Activated CD8-positive, alpha-beta memory T cell treated with anti-CD3 and anti-CD28 coated beads for 4 hours (primary cell): ENCODE data around the gene TMEM208.

Experiments used
- DNase-seq, 2 donors: peaks; one replicate each; pipeline ENCODE4 v3.0.0-alpha.2; 2020; ENCODE audit warnings: low read depth in 2 of 2

The TMEM208 gene

GRCh38 chr16:67191995-67192681 is 34.8 kb upstream of the TMEM208 start, which contains the start of gene E2F4:
TSS of gene E2F4 (plus strand) at chr16:67192155. CDS start at chr16:67192228, 73 bp downstream.
- DNase-seq, result peak; percentile 73 to 76

- DNase-seq, result no peak
These were observed 34.1 kb upstream of the TMEM208 start for GRCh38 chr16:67192781-67193361.

- no peak for DNase-seq
These were observed 33.4 kb upstream of the TMEM208 start for GRCh38 chr16:67193536-67193935.

- DNase-seq, result no peak
These were observed 32.7 kb upstream of the TMEM208 start for GRCh38 chr16:67194260-67194659.

GRCh38 chr16:67195676-67196075 is 31.3 kb upstream of the TMEM208 start:
- no peak for DNase-seq

GRCh38 chr16:67196881-67197280 is 30.0 kb upstream of the TMEM208 start:
- DNase-seq, result no peak

GRCh38 chr16:67197704-67198103 is 29.2 kb upstream of the TMEM208 start:
- no peak for DNase-seq

GRCh38 chr16:67198238-67198734 is 28.6 kb upstream of the TMEM208 start:
- no peak for DNase-seq

GRCh38 chr16:67199011-67199807 is 27.7 kb upstream of the TMEM208 start, which contains the start of gene ELMO3:
TSS of gene ELMO3 (plus strand) at chr16:67199131. CDS start at chr16:67199327, 196 bp downstream.
- no peak for DNase-seq

- no peak for DNase-seq
These were observed 27.1 kb upstream of the TMEM208 start for GRCh38 chr16:67199808-67200198.

- DNase-seq, result no peak
These were observed 26.4 kb upstream of the TMEM208 start for GRCh38 chr16:67200491-67200890.

GRCh38 chr16:67201411-67202345 is 25.3 kb upstream of the TMEM208 start:
- no peak for DNase-seq

- DNase-seq, result no peak
These were observed 24.5 kb upstream of the TMEM208 start for GRCh38 chr16:67202426-67202825.

- no peak for DNase-seq
These were observed 23.9 kb upstream of the TMEM208 start for GRCh38 chr16:67202956-67203493.

GRCh38 chr16:67204076-67204475 is 22.9 kb upstream of the TMEM208 start:
- DNase-seq, result no peak

- no peak for DNase-seq
These were observed 20.6 kb upstream of the TMEM208 start for GRCh38 chr16:67206129-67206837.

GRCh38 chr16:67206838-67207248 is 20.1 kb upstream of the TMEM208 start:
- no peak for DNase-seq

- DNase-seq, result no peak
These were observed 19.5 kb upstream of the TMEM208 start for GRCh38 chr16:67207249-67208091.

GRCh38 chr16:67208154-67208896 is 18.6 kb upstream of the TMEM208 start:
- DNase-seq, result no peak
